Activated T-cell treated with anti-CD3 and anti-CD28 coated beads for 24 hours (primary cell): ENCODE measurements around the gene L3HYPDH.

Experiments
- DNase-seq: peaks from one replicate; pipeline ENCODE4 v3.0.0-alpha.2; 2020; ENCODE audit warnings: low read depth

The L3HYPDH gene

DNA sequence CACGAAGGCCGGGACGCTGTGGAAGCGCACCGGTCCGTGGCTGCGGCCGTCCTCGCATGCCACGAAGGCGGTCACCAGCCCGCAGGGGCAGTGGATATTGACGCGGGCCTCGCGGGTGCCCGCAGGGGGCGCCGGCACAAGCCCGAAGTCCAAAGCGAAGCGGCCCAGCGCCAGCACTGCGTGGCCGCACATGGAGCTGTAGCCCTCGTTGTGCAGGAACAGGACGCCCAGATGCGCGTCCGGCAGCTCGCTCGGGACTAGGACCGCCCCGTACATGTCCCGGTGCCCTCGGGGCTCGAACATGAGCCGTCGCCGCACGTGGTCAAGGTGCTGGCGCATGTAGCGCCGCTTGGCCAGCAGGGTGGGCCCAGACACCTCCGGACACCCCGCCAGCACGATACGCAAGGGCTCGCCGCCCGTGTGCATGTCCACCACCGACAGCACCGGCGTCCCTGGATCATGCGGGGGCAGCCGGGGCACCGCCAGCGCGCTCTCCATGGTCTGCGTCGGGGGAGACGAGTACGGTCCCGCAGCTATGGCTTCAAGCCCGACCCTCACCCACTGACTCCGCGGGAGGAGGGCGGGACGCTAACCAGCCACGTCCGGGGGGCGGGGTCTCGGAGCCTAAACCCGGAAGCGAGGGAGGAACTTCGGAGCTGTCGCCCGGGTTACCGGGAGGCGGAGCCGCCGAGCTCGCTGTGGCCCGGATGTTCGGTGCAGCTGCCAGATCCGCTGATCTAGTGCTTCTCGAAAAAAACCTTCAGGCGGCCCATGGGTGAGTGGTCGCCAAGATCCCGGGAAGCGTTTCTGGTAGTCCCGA lies at the start of gene L3HYPDH, which contains the start of gene JKAMP:
Gene L3HYPDH, minus strand, starts transcription at position 590 of the 820 bp plus-strand sequence. Its CDS starts 92 bp downstream, at position 498.
Gene JKAMP, plus strand, starts transcription at position 699 of the 820 bp plus-strand sequence. Its CDS starts 73 bp downstream, at position 772.
- DNase-seq = peak; percentile 96

- no peak for DNase-seq
These were observed 48.2 kb upstream of the L3HYPDH start for GRCh38 chr14:59532419-59532818.

DNA sequence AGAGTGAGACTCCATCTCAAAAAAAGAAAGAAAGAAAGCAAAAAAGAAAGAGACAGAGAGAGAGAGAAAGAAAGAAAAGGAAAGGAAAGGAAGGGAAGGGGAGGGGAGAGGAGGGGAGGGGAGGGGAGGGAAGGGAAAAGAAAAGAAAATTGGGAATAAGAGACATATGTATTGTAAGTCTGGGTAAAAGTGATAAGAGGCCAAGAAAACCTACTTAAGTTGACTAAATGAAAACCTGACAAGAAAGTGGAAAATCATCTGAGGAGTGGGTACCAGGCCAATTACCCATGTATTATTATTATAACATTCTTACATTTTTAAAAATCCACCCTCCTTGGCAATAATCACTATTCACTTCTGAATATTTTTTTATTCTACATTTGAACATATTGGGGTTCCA lies 46.1 kb upstream of the L3HYPDH start:
- no peak for DNase-seq

DNA sequence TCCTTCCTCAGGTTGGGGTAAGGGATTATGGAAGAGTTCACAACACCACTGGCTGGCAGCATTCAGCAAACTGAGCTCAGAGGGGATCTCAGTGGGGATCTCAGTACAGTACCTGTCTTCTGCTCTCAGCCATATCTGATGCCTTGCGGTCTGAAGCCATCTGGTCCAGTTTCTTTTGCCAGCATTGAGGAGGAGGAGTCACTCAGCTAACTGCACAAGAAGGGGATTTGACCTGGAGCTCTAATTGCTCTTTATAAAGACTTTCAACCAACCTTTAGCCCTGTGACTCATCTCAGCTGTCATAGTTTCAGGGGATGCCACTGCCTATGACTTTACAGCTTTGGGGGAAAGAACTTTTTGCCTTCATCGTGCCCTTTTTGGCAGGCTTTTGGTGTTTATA lies 45.0 kb upstream of the L3HYPDH start:
- DNase-seq = no peak

DNA sequence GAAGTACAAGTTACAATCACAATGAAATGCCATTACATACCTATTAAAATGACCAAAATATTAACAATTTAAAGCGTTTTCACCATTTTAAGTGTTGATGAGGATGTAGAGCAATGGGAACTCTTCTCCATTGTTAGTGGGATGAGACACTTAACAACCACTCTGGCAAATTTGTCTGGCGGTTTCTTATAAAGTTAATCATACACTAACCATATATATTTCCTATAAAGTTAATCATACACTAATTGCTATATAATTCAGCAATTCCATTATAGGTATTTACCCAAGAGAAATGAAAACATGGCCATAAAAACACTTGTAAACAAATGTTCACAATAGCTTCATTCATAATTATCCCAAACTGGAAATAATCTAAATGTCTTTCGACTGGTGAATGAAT lies 36.0 kb upstream of the L3HYPDH start:
- no peak for DNase-seq

- no peak for DNase-seq
These were observed 27.8 kb upstream of the L3HYPDH start for GRCh38 chr14:59511916-59512575.

GRCh38 chr14:59510966-59511365 lies 26.8 kb upstream of the L3HYPDH start:
- DNase-seq = no peak

DNA sequence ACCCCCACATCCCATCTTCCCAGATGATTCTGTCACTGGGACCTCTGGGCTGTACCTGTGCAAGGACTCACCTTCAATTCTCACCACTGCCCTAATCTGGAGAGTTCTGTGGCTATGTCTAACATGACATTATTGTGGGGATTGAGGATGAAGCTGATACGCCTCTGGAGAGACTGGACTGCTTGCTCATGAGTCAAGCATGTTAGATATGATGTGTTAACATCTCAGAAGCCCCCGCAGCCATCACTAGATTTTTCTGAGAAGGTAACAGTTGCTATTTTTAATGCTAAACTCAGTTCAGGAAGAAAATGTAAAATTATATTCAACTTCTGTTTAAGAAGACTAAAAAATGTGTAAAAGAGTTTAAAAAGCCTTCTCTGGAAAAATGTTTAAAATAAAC lies 25.8 kb upstream of the L3HYPDH start:
- DNase-seq = no peak

DNA sequence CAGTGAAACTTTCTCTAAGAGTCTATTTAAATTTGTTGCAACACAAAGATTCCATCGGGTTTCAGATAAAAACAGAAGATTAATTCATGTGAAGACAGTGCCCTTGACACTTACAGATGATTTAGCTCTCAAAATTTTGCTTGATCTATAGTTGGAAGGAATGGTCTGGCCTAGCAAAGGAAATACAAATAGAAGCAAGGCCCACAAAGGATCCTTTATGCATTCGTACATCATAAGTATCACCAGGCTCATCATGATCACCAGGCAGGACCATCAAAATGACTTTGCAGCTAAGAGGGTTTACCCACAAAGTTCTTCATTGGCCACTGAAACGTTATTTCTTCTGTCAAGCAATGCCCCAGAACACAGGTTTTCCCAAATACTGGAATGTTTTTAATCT lies 24.9 kb upstream of the L3HYPDH start:
- no peak for DNase-seq

DNA sequence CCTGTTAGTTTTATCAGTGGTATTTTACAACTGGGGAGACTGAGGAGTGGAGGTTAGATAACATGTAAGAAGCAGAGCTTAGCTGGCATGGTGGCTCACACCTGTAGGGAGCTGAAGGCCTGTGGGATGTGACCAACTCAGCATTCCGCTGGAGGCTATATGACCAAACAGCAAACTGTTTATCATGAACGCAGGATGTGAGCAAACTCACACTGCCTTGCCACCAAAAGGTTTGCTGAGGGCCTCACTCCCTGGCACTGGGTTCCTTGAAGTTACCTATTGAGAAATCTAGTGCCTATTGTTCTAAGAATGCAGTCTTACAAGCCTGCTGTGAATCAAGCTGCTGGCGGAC lies 23.5 kb upstream of the L3HYPDH start:
- DNase-seq = no peak

DNA sequence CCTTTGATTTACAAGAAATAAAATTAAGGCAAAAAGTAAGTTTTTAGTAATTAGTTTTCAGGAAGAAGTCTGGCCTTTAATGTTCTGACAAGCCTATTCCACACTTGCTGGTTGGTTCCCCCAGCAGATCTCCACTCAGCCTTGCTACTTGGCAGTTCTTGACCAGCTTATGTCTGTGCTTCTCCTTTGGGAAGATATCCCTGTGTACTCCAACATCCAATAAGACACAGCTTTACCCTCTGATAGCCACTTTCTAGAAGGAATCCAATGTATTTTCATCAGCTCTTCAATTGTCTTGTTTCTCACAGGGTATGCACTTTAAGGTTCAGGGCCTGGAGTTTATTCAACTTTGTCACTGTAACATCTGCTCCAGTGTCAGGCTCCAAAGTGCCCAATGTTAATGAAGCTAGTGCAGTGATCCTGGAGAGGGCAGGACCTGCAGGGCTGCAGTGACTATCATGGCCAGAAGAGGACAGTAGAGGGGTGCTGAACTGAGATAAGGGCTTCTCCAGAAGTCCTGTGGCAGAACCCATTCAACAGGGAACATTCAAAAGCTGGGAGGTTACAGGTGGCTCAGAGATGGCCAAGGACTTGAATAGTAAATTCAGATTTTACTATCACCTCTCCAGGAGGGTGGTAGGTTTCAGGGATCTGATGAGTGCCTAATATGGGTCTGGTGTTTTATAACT lies 23.0 kb upstream of the L3HYPDH start:
- peak; percentile 19 for DNase-seq

DNA sequence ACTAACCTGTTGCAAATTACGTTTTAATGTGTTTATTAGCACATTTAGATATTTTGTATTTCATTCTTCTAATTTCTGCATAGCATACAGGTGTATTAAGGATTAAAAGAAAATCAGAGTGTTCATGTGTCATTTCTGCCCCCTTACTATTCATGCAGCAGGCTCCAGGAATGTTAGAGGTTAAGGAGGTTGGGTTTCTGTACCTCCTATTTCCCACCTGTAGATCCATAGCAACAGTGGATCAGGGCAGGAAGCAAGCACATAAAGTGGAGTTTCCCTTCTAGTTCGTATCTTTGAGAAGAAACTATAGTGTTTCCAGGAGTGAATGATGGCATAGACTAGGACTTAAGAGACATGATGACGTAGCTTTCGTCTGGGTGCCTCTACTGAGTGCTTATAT lies 19.0 kb upstream of the L3HYPDH start:
- DNase-seq = no peak

DNA sequence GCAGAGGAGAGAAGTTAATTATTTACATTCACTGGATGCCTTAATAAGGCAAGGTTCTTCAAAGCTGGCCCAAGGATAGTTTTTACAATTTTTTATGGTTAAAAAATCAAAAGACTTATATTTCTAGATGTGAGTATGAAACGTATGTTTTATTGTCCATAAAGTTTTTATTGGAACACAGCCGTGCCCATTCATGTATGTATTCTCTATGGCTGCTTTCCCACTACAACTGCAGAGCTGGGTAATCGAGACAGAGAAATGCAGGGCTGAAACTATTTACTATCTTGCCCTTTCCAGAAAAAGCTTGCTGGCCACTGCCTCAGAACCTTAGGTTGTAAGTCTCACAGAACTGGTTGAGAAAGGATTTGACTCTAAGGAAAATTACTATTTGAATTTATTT lies 16.5 kb upstream of the L3HYPDH start:
- no peak for DNase-seq

GRCh38 chr14:59492384-59492783 lies 8.2 kb upstream of the L3HYPDH start:
- DNase-seq = no peak

DNA sequence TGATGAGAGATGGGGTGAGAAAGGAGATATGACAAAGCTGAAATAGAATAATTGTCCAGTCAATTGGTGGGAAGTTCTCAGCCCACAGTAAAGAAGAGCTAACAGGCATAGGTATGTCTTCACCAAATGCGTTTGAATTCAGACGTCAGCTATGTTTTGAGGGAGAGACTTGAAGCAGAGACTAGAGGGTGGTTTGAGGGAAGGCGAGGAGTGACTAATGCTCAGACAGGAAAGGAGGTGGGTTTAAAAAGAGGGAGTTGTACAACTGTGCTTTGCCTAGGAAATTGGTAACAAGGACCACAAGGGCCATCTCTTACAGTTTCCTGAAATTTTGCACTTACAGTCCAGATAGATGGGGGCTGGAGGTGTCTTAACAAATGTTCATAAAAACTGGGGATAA lies 6.5 kb upstream of the L3HYPDH start:
- DNase-seq = no peak

DNA sequence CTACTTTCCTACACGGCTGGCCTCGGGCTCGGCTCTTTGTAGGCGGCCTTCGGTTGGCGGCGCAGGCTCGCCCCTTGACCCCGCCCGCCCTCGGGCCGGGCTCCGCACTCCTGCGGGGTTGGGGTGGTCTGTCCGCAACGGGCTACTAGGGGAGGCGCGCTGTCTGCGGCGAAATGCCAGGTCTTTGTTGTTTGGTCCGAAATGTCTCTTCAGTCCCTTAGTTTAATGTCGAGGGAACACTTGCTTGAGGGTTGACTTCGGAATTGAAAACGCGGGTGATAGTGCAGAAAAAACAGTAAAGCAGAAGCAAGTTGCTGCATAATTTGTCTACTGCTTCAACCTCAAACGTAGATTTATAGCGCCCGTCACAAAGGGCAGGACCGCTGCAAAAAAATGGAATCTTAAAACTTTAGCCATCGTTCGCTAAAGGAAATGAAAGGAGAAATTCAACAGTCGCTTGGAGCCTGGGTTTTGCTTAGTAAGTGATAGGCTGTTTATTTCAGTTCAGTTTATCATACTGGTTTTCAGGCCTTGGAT lies 499 bp upstream of the L3HYPDH start:
- DNase-seq = no peak

- DNase-seq = no peak
These were observed 845 bp downstream of the L3HYPDH start for GRCh38 chr14:59483363-59483762.

DNA sequence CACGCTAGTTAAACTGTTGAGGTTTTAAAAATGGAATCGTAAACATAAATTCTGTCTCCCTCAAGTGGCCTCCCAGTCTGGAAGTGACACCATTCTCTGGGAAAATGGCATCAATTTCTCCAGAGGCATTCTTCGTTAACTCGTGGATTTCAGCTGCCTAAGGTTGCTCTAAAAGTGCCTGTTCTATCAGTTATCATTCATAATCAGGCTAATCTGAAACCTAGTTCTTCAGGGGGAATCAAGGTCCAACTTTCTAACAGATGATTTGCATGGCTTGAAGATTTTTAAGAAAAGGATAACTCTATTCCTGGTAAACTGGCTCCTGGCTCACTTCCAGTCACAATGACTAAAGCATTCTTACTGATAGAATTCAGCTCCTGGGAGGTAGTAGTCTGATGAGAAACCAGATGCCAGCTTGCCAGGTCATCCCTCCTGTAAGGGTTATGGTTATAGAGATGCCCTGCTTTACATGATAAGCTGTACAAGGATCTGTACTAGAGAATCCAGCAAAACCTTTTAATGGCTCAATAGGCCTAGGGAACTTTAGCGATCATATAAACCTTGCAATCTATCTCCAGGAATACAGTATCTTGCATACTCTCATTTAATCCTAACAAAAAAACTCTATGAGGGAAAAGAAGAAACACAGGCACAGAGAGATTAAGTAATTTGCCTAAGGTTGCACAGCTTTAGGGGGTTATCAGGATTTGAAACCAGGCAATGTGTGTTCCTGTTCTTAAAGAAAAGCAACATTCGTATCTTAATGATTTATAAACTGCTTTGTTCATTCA lies 1.5 kb downstream of the L3HYPDH start:
- no peak for DNase-seq

DNA sequence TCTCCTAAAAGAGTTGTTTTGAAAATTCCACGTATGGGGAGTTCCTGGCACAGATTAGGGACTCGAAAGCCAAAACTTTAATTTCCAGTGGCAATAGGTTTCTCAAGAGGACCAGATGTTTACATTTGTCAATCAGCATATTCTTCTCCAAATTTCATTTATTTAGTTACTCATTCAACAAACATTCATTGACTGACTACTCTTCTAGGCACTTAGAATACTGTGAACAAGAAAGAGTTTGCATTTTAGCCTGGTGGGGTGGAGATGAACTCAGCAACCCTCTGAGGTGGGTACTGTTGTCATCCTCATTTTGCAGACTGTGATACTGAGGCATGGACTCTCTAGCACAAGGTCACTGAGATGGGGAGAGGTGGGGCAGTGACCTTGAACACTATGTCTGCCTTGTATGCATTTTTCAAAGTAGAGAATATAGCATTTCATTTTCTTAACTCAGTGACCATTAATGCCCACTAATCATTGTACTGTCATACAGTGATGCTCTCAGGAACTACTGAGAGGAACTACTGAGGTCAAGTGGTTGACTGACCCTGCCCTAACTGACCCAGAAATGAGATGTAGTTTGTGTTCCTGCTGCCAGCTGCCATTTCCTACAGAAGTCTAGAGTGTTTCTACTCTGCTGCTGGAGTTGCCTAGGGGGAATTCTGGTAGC lies 2.2 kb downstream of the L3HYPDH start:
- no peak for DNase-seq

- DNase-seq = no peak
These were observed 2.8 kb downstream of the L3HYPDH start for GRCh38 chr14:59481407-59481806.

DNA sequence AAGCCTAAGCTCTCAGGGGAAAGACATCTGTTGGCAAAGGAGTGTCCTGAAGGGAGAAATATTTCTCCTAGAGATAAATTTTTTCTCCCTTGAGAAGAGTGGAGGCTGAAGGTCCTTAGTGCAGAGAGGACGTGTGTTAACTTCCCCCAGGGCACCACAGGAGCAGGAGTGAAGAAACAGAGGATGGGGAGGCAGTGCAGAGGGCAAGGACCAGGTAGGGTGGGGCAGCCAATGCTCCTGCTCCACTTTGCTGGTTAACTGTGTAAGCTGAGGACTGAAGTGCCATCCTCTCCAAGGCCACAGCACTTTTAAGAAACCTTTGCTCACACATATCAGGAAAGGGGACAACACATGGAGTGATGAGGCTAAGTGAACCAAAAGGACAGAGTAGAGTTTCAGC lies 4.0 kb downstream of the L3HYPDH start:
- no peak for DNase-seq
